Neural cell (in vitro differentiated cells): ENCODE results near the gene IFIH1. TPM values are rescaled to one million over a fixed set of nuclear protein-coding genes. Genes with fewer than 3 reads are reported as not detected.

Experiments
- H2AFZ ChIP-seq: fragments of 200-600, 300-800 bp; sonication (generic), shearing (Covaris generic); 2 replicates; pipeline ENCODE4 v1.6.0; 2014; ENCODE audit warnings: low read depth, mild to moderate bottlenecking, antibody characterized with exemption, low read length, moderate library complexity
- H3F3A ChIP-seq: fragments of 200-600 bp; shearing (Covaris generic); 2 replicates; pipeline ENCODE4 v1.6.1; 2016; ENCODE audit warnings: mild to moderate bottlenecking, moderate library complexity, mixed read lengths, antibody characterized with exemption, low read length; ENCODE audit not compliant: insufficient read depth, poor library complexity, severe bottlenecking
- H3K27ac ChIP-seq: fragments of 200-600, 300-800 bp; sonication (generic), shearing (Covaris generic); 2 replicates; pipeline ENCODE4 v1.5.1; 2014; ENCODE audit warnings: mild to moderate bottlenecking, low read length, moderate library complexity
- H3K27me3 ChIP-seq: fragments of 300-800, 200-600 bp; sonication (generic), shearing (Covaris generic); 2 replicates; pipeline ENCODE4 v1.6.0; 2014; ENCODE audit warnings: mild to moderate bottlenecking, low read depth, low read length, moderate library complexity; ENCODE audit not compliant: insufficient read depth
- H3K36me3 ChIP-seq: fragments of 300-800, 200-600 bp; sonication (generic), shearing (Covaris generic); 2 replicates; pipeline ENCODE4 v1.5.1; 2014; ENCODE audit warnings: mild to moderate bottlenecking, antibody characterized with exemption, low read length, moderate library complexity; ENCODE audit not compliant: insufficient read depth
- H3K4me2 ChIP-seq: fragments of 300-800, 200-600 bp; sonication (generic), shearing (Covaris generic); 2 replicates; pipeline ENCODE4 v1.6.0; 2014; ENCODE audit warnings: mild to moderate bottlenecking, low read length
- H3K4me3 ChIP-seq: fragments of 300-800, 200-600 bp; sonication (generic), shearing (Covaris generic); 2 replicates; pipeline ENCODE4 v1.5.1; 2014; ENCODE audit warnings: mild to moderate bottlenecking, low read length, moderate library complexity
- H3K79me2 ChIP-seq: fragments of 200-600 bp; shearing (Covaris generic); replicated peaks from 2 replicates; pipeline ENCODE4 v1.6.0; 2014; ENCODE audit warnings: mild to moderate bottlenecking, low read length, moderate library complexity; ENCODE audit not compliant: insufficient read depth
- H3K9ac ChIP-seq: fragments of 300-800, 200-600 bp; sonication (generic), shearing (Covaris generic); 2 replicates; pipeline ENCODE4 v1.6.1; 2016; ENCODE audit warnings: mild to moderate bottlenecking, low read length, mixed read lengths
- H3K9me2 ChIP-seq: fragments of 200-600 bp; shearing (Covaris generic); 2 replicates; pipeline ENCODE4 v1.6.1; 2016; ENCODE audit warnings: mild to moderate bottlenecking, low read length, mixed read lengths; ENCODE audit not compliant: insufficient read depth
- H3K9me3 ChIP-seq: fragments of 200-600, 300-800 bp; sonication (generic), shearing (Covaris generic); 2 replicates; pipeline ENCODE4 v1.6.1; 2016; ENCODE audit warnings: mild to moderate bottlenecking, mixed run types, low read length, moderate library complexity, mixed read lengths
- H4K20me1 ChIP-seq: fragments of 200-600 bp; shearing (Covaris generic); 2 replicates; pipeline ENCODE4 v1.6.1; 2016; ENCODE audit warnings: mild to moderate bottlenecking, mixed run types; ENCODE audit not compliant: insufficient read depth
- EP300 ChIP-seq: fragments of 450-650 bp; conservative IDR thresholded peaks from 2 replicates; pipeline ENCODE4 v1.6.1; 2014; ENCODE audit warnings: antibody characterized with exemption, mild to moderate bottlenecking, moderate library complexity; ENCODE audit not compliant: poor library complexity, severe bottlenecking
- EZH2 ChIP-seq: fragments of 200-600, 300-800 bp; shearing (Covaris generic), sonication (generic); IDR thresholded peaks from 2 replicates; pipeline ENCODE4 v1.6.1; 2014; ENCODE audit warnings: antibody characterized with exemption, low read length, borderline replicate concordance, mild to moderate bottlenecking; ENCODE audit not compliant: insufficient read depth, poor library complexity, severe bottlenecking
- MXI1 ChIP-seq: fragments of 450-650 bp; conservative IDR thresholded peaks from 2 replicates; pipeline ENCODE4 v1.6.1; 2014; ENCODE audit warnings: antibody characterized with exemption, mild to moderate bottlenecking; ENCODE audit not compliant: poor library complexity, severe bottlenecking
- POLR2AphosphoS5 ChIP-seq: IDR thresholded peaks from 2 replicates; pipeline ENCODE4 v1.6.1; 2012
- RAD21 ChIP-seq: fragments of 450-650 bp; conservative IDR thresholded peaks from 2 replicates; pipeline ENCODE4 v1.6.1; 2014; ENCODE audit warnings: antibody characterized with exemption, mild to moderate bottlenecking, moderate library complexity
- SMC3 ChIP-seq: fragments of 450-650 bp; conservative IDR thresholded peaks from 2 replicates; pipeline ENCODE4 v1.6.1; 2014; ENCODE audit warnings: antibody characterized with exemption, mild to moderate bottlenecking, moderate library complexity; ENCODE audit not compliant: poor library complexity
- TAF1 ChIP-seq: IDR thresholded peaks from 2 replicates; pipeline ENCODE4 v1.6.1; 2012; ENCODE audit warnings: low read depth
- polyA plus RNA-seq: library from polyadenylated mRNA; depleted of rRNA; stranded (reverse); fragments of >200 nt; gene quantifications from 2 replicates; pipeline ENCODE4 v1.2.3, GENCODE V29; 2014
- TF ChIP-seq, protein P1 (sequence below): IDR thresholded peaks from 2 replicates; pipeline ENCODE4 v1.6.1; 2012; ENCODE audit warnings: borderline replicate concordance
- TF ChIP-seq, protein P2 (sequence below): fragments of 450-650 bp; IDR thresholded peaks from 2 replicates; pipeline ENCODE4 v1.5.1; 2014; ENCODE audit warnings: antibody characterized with exemption, mild to moderate bottlenecking, moderate library complexity; ENCODE audit not compliant: poor library complexity, severe bottlenecking

IFIH1 gene
- polyA plus RNA-seq, 1 donor from 2014 or later, result not detected

DNA sequence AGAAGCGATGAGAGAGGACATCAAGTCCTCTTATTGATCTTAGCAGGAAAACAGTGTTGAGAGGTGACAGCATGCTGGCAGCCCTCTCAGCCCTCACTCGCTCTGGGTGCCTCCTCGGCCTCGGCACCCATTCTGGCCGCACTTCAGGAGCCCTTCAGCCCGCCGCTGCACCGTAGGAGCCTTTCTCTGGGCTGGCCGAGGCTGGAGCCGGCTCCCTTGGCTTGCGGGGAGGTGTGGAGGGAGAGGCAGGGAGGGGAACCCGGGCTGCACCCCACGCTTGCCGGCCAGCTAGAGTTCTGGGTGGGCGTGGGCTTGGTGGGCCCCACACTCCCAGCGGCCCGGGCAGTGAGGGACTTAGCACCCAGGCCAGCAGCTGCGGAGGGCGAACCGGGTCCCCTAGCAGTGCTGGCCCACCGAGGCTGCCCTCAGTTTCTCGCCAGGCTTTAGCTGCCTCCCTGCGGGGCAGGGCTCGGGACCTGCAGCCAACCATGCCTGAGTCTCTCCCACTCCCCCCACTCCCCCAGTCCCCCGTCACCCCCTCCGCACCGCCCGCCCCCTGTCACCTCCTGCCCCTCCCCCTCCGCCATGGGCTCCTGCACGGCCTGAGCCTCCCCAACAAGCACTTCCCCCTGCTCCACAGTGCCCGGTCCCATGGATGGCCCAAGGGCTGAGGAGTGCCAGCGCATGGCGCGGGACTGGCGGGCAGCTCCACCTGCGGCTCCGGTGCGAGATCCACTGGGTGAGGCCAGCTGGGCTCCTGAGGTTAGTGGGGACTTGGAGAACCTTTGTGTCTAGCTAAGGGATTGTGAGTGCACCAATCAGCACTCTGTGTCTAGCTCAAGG lies 83.6 kb downstream of the IFIH1 start:
- Histone ChIP-seq H3K79me2 (no peaks in the 10 kb centered on the region), H3K36me3 (no peaks in the 10 kb centered on the region), H3K9me3 (no peaks in the 10 kb centered on the region), H3K27ac (no peak overlapping the region), H3K9me2 (no peaks in the 10 kb centered on the region), H4K20me1 (no peaks in the 10 kb centered on the region), H3K4me3 (no peak overlapping the region), H3K27me3 (no peaks in the 10 kb centered on the region), H3K9ac (no peak overlapping the region), H3K4me2 (no peak overlapping the region), H2AFZ (no peak overlapping the region), H3F3A (no peaks in the 10 kb centered on the region)
- TF ChIP-seq RAD21 (no peak), POLR2AphosphoS5 (no peak), MXI1 (no peak), TAF1 (no peak), SMC3 (no peak), EZH2 (no peak)
- TF ChIP-seq, protein P1, sequence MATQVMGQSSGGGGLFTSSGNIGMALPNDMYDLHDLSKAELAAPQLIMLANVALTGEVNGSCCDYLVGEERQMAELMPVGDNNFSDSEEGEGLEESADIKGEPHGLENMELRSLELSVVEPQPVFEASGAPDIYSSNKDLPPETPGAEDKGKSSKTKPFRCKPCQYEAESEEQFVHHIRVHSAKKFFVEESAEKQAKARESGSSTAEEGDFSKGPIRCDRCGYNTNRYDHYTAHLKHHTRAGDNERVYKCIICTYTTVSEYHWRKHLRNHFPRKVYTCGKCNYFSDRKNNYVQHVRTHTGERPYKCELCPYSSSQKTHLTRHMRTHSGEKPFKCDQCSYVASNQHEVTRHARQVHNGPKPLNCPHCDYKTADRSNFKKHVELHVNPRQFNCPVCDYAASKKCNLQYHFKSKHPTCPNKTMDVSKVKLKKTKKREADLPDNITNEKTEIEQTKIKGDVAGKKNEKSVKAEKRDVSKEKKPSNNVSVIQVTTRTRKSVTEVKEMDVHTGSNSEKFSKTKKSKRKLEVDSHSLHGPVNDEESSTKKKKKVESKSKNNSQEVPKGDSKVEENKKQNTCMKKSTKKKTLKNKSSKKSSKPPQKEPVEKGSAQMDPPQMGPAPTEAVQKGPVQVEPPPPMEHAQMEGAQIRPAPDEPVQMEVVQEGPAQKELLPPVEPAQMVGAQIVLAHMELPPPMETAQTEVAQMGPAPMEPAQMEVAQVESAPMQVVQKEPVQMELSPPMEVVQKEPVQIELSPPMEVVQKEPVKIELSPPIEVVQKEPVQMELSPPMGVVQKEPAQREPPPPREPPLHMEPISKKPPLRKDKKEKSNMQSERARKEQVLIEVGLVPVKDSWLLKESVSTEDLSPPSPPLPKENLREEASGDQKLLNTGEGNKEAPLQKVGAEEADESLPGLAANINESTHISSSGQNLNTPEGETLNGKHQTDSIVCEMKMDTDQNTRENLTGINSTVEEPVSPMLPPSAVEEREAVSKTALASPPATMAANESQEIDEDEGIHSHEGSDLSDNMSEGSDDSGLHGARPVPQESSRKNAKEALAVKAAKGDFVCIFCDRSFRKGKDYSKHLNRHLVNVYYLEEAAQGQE, result no peak

DNA sequence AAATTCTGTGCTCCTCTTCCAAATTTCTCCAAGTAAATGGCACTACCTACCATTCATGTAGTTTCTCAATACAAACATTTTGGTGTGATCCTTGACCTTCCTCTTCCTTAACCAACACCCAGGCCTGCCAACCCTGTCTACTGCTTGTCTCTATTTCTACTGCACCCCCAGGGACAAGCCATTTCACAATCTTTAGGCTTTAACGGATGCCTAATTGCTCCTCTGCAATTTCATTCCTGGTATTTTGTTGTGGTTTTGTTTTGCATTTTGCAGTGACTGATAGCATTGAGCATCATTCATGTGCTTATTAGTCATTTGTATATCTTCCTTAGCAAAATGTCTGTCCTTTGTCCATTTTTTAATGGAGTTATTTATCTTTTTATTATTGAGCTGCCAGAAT lies 85.3 kb downstream of the IFIH1 start:
- Histone ChIP-seq H3K9me2 (no peaks in the 10 kb centered on the region), H2AFZ (no peak overlapping the region), H3K36me3 (no peaks in the 10 kb centered on the region), H3K4me2 (no peak overlapping the region), H3K27me3 (no peaks in the 10 kb centered on the region), H3K9ac (no peak overlapping the region), H3K9me3 (no peaks in the 10 kb centered on the region), H4K20me1 (no peaks in the 10 kb centered on the region), H3F3A (no peaks in the 10 kb centered on the region), H3K79me2 (no peaks in the 10 kb centered on the region), H3K27ac (no peak overlapping the region), H3K4me3 (no peak overlapping the region)
- no peak for TF ChIP-seq MXI1
- TF ChIP-seq EZH2, result no peak
- TF ChIP-seq RAD21, result no peak
- TF ChIP-seq, protein P1, result no peak
- TF ChIP-seq SMC3, result no peak
- TF ChIP-seq, protein P2, sequence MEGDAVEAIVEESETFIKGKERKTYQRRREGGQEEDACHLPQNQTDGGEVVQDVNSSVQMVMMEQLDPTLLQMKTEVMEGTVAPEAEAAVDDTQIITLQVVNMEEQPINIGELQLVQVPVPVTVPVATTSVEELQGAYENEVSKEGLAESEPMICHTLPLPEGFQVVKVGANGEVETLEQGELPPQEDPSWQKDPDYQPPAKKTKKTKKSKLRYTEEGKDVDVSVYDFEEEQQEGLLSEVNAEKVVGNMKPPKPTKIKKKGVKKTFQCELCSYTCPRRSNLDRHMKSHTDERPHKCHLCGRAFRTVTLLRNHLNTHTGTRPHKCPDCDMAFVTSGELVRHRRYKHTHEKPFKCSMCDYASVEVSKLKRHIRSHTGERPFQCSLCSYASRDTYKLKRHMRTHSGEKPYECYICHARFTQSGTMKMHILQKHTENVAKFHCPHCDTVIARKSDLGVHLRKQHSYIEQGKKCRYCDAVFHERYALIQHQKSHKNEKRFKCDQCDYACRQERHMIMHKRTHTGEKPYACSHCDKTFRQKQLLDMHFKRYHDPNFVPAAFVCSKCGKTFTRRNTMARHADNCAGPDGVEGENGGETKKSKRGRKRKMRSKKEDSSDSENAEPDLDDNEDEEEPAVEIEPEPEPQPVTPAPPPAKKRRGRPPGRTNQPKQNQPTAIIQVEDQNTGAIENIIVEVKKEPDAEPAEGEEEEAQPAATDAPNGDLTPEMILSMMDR, result no peak
- TF ChIP-seq TAF1, result no peak
- TF ChIP-seq POLR2AphosphoS5, result no peak
- no peak for TF ChIP-seq EP300
